ENCODE results near the gene PWWP2B.

DNA sequence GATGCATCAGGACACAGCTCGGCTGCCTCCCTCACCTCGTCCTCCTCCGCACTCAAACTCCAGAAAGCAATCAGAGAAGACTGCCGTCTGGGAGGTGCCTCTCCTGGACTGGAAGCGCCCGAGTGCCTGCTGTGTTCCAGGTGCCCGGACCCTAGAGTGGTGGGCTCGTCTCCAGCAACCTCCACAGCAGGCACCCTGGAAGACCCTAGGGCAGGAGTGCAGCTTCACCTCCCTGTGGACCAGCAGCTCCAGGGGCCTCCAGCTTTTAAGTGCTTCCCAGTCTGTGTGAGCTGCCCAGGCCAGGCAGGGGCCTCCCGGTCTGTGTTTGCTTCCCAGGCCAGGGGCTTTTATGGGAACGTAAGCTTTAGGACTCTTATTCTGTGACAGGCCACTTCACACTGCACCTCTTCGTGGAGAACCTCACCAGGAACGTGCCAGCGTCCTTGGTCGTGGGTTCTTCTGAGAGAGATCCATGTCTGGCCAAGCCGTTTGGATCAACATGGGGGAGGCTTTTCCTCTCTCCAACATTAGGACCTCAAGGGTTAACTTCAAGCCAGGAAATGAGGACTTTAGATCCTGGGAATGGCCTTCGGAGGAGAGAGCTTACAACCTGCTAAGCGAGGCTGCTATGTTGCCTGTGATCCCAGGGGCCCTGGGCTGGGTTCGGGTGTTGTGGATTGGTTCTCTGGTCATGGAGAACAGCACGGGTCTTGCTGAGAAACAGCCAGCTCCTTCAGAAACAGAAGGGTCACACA, 5.9 kb upstream of the PWWP2B start:
- TF ChIP-seq, protein P1, sequence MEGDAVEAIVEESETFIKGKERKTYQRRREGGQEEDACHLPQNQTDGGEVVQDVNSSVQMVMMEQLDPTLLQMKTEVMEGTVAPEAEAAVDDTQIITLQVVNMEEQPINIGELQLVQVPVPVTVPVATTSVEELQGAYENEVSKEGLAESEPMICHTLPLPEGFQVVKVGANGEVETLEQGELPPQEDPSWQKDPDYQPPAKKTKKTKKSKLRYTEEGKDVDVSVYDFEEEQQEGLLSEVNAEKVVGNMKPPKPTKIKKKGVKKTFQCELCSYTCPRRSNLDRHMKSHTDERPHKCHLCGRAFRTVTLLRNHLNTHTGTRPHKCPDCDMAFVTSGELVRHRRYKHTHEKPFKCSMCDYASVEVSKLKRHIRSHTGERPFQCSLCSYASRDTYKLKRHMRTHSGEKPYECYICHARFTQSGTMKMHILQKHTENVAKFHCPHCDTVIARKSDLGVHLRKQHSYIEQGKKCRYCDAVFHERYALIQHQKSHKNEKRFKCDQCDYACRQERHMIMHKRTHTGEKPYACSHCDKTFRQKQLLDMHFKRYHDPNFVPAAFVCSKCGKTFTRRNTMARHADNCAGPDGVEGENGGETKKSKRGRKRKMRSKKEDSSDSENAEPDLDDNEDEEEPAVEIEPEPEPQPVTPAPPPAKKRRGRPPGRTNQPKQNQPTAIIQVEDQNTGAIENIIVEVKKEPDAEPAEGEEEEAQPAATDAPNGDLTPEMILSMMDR (IDR thresholded peaks at IDR 0.05; ENCODE audit: low read depth, low read length, poor library complexity, severe bottlenecking), result no peak
- TF ChIP-seq EZH2phosphoT487 (IDR thresholded peaks at IDR 0.05; ENCODE audit: borderline replicate concordance, low read length), result no peak
